ENCODE results near the gene TAF5L. TPM values are rescaled to one million over a fixed set of nuclear protein-coding genes. Genes with fewer than 3 reads are reported as not detected.

Gene TAF5L
- polyA plus RNA-seq, 2 donors: 4.8 to 9.4 TPM

DNA sequence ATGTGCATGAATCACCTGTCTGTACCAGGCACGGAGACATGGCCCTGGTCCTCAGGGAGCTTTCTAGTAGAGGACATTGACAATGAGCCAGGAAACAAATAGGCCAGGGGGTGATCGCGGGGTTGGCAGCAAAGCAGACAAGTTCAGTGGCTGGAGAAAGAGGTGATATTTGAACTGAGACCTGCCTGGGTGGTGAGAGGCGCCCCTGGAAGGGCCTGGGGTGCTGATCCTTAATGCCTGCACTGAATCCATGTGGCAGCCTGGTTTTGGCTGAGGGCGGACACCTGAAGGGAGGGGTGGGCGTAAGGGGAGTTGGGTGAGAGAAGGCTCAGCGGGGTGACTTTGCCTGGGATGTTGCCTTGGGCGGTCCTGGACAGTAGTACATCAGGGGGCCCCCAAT, 36.0 kb upstream of the TAF5L start:
- 93% methylated on average over 8 of the region's 8 CpGs for WGBS, 2 donors
- Histone ChIP-seq H3K4me3 (ENCODE audit: low read depth in 1 of 2, low read length in 2 of 2) (no peak overlapping the region), H3K27me3 (ENCODE audit: control insufficient read depth in 1 of 2, insufficient read depth in 2 of 2, low read length in 2 of 2) (no peaks in the 10 kb centered on the region), H3K4me1 (ENCODE audit: control insufficient read depth in 2 of 2, insufficient read depth in 2 of 2, low read length in 1 of 2) (peaks cover 0 to 7% of the 10 kb centered on the region in 2 donors), H3K9me3 (ENCODE audit: control insufficient read depth in 2 of 2, insufficient read depth in 1 of 2, low read depth in 1 of 2, low read length in 1 of 2) (no peaks in the 10 kb centered on the region), H3K27ac (ENCODE audit: low read depth in 2 of 2, low read length in 1 of 2) (no peak overlapping the region), H3K36me3 (ENCODE audit: control insufficient read depth in 2 of 2, insufficient read depth in 2 of 2, low read length in 1 of 2) (peaks cover 0 to 6% of the 10 kb centered on the region in 2 donors)

DNA sequence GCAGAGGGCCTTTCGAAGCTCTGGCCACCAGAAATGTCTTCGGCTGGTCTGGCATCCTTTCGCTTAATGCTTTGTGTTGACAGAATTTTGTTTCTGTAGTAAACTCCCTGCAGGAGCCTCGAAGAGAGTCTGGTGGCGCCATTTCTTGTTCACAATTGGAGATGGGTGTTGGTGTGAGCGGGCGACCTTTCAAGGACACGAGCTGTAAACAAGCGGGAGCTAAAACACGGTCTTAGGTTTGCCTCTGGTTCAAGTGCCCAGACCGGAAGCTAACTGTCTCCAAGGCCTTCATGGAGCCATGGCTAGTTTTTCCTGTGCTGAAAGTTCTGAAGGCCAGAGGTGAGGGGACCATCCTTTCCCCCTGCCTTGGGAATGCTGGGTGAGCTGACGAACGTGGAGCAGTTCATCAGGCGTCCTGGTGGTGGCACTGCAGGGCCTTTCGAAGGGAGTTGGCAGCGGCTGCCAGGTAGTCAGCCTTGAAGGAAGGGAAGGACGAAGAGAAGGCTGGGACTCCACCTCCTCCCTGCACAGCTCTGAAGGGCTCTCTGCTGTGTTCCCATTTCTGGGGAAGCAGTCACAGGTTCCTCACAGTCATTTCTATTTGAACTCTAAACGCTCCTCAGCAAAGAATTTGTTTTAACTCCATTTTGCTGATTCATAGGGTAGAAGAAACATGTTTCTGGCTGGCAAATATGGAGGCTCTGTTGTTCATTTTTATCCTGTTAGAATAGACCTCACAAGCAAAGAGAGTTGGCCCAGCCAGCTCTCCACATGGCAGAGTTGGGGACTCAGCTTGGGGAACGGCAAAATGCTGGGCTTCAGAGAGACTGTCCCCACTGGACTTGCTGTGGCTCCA, 35.3 kb upstream of the TAF5L start:
- Histone ChIP-seq H3K4me3 (ENCODE audit: low read depth in 1 of 2, low read length in 2 of 2) (no peak overlapping the region), H3K36me3 (ENCODE audit: control insufficient read depth in 2 of 2, insufficient read depth in 2 of 2, low read length in 1 of 2) (peaks cover under 1 to 6% of the 10 kb centered on the region in 2 donors), H3K9me3 (ENCODE audit: control insufficient read depth in 2 of 2, insufficient read depth in 1 of 2, low read depth in 1 of 2, low read length in 1 of 2) (no peaks in the 10 kb centered on the region), H3K27me3 (ENCODE audit: control insufficient read depth in 1 of 2, insufficient read depth in 2 of 2, low read length in 2 of 2) (no peaks in the 10 kb centered on the region), H3K27ac (ENCODE audit: low read depth in 2 of 2, low read length in 1 of 2) (no peak overlapping the region), H3K4me1 (ENCODE audit: control insufficient read depth in 2 of 2, insufficient read depth in 2 of 2, low read length in 1 of 2) (peaks cover 0 to 7% of the 10 kb centered on the region in 2 donors)
- 51 to 54% methylated on average over 19 of the region's 19 CpGs for WGBS, 2 donors

DNA sequence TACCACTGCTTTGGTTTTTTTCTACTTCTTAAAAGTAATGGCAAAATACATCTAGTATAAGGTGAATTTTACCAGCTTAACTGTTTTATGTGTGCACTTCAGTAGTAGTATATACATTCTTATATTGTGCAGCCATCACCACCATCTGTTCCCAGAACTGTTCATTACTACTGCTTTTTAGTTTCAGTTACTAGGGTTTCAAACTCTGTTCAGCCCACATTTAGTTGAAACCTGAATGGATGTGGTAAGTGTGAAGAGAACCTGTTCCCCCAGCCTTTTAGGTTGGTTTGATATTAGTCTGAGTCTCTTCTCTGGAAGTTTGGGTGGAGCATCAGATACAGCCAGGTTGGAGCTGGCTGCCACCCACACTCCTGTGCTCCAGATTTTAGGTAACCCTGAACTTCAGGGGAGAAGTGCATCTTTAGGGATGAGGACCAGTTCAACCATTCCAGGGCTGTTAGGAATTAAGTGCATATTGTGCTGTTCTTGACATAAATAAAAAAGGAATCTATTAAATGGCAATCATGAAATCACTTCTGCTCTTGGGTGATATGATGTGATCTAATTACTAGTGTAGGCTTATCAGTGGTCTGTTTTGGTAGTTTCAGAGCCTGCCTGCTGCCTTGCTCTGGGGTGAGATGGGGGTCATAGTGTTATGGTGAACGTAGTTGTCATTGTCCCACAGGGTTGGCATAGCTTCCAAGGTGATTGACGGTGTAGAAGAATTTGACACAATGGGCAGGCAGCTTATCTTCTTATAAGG, 32.3 kb upstream of the TAF5L start:
- H3K36me3 ChIP-seq (ENCODE audit: control insufficient read depth in 2 of 2, insufficient read depth in 2 of 2, low read length in 1 of 2): peaks cover 8 to 13% of the 10 kb centered on the region in 2 donors
- no peaks in the 10 kb centered on the region for H3K4me1 ChIP-seq (ENCODE audit: control insufficient read depth in 2 of 2, insufficient read depth in 2 of 2, low read length in 1 of 2)
- whole genome bisulfite sequencing, 2 donors: 94 to 99% methylated on average over 2 of the region's 2 CpGs
- H3K27ac ChIP-seq (ENCODE audit: low read depth in 2 of 2, low read length in 1 of 2): no peak overlapping the region
- no peak overlapping the region for H3K4me3 ChIP-seq (ENCODE audit: low read depth in 1 of 2, low read length in 2 of 2)
- H3K9me3 ChIP-seq (ENCODE audit: control insufficient read depth in 2 of 2, insufficient read depth in 1 of 2, low read depth in 1 of 2, low read length in 1 of 2): no peaks in the 10 kb centered on the region
- no peaks in the 10 kb centered on the region for H3K27me3 ChIP-seq (ENCODE audit: control insufficient read depth in 1 of 2, insufficient read depth in 2 of 2, low read length in 2 of 2)

DNA sequence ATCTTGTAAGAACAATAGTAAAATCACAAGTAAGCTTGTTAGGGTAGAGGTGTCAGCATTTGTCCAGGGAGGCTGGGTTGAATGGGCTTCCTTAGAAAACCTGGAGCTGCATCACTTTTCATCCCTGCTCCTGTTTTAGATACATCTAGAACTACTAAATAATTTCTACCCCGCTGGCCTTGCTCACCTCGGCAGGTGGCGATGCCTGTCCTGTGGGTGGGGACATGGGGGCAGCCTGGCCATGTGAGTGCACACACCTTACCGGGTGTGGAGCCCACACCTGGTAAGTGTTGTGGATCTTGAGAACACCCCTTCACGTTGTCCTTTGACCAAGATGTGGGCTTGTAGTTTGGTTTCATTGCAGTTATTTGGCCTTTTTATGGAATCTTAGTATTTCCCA, 29.9 kb upstream of the TAF5L start:
- Histone ChIP-seq H3K36me3 (ENCODE audit: control insufficient read depth in 2 of 2, insufficient read depth in 2 of 2, low read length in 1 of 2) (peaks cover 10 to 18% of the 10 kb centered on the region in 2 donors), H3K27me3 (ENCODE audit: control insufficient read depth in 1 of 2, insufficient read depth in 2 of 2, low read length in 2 of 2) (no peaks in the 10 kb centered on the region), H3K9me3 (ENCODE audit: control insufficient read depth in 2 of 2, insufficient read depth in 1 of 2, low read depth in 1 of 2, low read length in 1 of 2) (no peaks in the 10 kb centered on the region), H3K4me1 (ENCODE audit: control insufficient read depth in 2 of 2, insufficient read depth in 2 of 2, low read length in 1 of 2) (no peaks in the 10 kb centered on the region), H3K27ac (ENCODE audit: low read depth in 2 of 2, low read length in 1 of 2) (no peak overlapping the region), H3K4me3 (ENCODE audit: low read depth in 1 of 2, low read length in 2 of 2) (no peak overlapping the region)
- WGBS, 2 donors: 86 to 87% methylated on average over 5 of the region's 5 CpGs

DNA sequence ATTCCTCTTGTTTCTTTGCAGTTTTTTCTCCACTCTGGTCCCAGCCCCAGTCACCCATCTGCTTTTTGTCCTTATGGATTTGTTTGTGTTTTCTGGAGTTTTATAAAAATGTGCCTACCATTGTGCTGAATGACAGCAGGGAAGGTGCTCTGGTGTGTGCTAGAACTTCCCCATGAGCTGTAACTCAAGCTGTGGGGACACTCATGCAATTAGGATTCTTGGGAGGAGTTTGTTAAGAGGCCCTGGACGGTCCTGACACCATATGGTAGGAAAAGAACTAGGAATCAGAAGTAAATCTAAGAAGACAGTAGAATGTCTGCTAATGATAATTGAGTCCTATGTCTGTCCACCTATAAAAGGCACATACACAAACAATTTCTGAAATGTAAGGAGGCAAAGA, 27.5 kb upstream of the TAF5L start:
- H3K27me3 ChIP-seq (ENCODE audit: control insufficient read depth in 1 of 2, insufficient read depth in 2 of 2, low read length in 2 of 2): no peaks in the 10 kb centered on the region
- H3K4me1 ChIP-seq (ENCODE audit: control insufficient read depth in 2 of 2, insufficient read depth in 2 of 2, low read length in 1 of 2): no peaks in the 10 kb centered on the region
- no peak overlapping the region for H3K27ac ChIP-seq (ENCODE audit: low read depth in 2 of 2, low read length in 1 of 2)
- 71 to 78% methylated on average over 1 of the region's 1 CpG for WGBS, 2 donors
- no peak overlapping the region for H3K4me3 ChIP-seq (ENCODE audit: low read depth in 1 of 2, low read length in 2 of 2)
- peaks cover 14 to 17% of the 10 kb centered on the region in 2 donors for H3K36me3 ChIP-seq (ENCODE audit: control insufficient read depth in 2 of 2, insufficient read depth in 2 of 2, low read length in 1 of 2)
- H3K9me3 ChIP-seq (ENCODE audit: control insufficient read depth in 2 of 2, insufficient read depth in 1 of 2, low read depth in 1 of 2, low read length in 1 of 2): no peaks in the 10 kb centered on the region

DNA sequence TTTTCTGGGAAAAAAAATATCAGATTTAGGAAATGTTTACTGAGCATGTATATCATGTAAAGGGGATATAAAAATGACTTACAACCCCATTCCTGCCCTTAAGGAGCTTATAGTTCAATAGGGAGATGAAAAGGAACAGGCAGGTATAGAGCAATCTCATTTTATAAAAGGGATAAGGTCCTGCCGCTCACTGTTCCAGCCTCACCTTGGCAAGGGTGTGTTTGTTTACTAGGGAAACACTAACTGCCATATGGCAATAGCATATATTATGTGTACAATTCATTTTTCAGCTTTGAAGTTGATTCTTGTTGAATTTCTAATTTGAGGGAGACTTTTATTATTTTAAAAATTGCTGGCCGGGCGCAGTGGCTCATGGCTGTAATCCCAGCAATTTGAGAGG, 25.6 kb upstream of the TAF5L start:
- WGBS, 2 donors: 90 to 100% methylated on average over 3 of the region's 3 CpGs
- no peaks in the 10 kb centered on the region for H3K4me1 ChIP-seq (ENCODE audit: control insufficient read depth in 2 of 2, insufficient read depth in 2 of 2, low read length in 1 of 2)
- H3K27ac ChIP-seq (ENCODE audit: low read depth in 2 of 2, low read length in 1 of 2): no peak overlapping the region
- H3K4me3 ChIP-seq (ENCODE audit: low read depth in 1 of 2, low read length in 2 of 2): no peak overlapping the region
- no peaks in the 10 kb centered on the region for H3K9me3 ChIP-seq (ENCODE audit: control insufficient read depth in 2 of 2, insufficient read depth in 1 of 2, low read depth in 1 of 2, low read length in 1 of 2)
- peaks cover 21% of the 10 kb centered on the region in 2 donors for H3K36me3 ChIP-seq (ENCODE audit: control insufficient read depth in 2 of 2, insufficient read depth in 2 of 2, low read length in 1 of 2)
- H3K27me3 ChIP-seq (ENCODE audit: control insufficient read depth in 1 of 2, insufficient read depth in 2 of 2, low read length in 2 of 2): no peaks in the 10 kb centered on the region

DNA sequence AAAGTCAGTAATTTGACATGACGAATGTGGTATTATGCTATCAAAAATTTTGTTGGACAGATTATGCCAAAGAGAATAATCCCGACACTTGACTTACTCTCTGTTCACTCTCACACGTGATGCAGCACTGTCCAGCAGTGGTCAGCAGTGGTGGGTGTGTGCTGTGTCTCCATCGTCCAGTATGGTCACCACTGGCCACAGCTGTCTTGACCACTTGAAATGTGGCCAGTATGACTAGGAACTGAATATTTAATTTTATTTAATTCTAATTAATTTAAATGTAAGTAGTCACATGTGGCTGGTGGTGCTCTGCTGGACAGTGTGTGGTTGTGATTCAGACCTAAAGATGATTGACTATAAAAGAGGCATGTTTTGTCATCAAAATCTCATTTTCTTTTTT, 24.1 kb upstream of the TAF5L start:
- Histone ChIP-seq H3K4me3 (ENCODE audit: low read depth in 1 of 2, low read length in 2 of 2) (no peak overlapping the region), H3K27ac (ENCODE audit: low read depth in 2 of 2, low read length in 1 of 2) (no peak overlapping the region), H3K9me3 (ENCODE audit: control insufficient read depth in 2 of 2, insufficient read depth in 1 of 2, low read depth in 1 of 2, low read length in 1 of 2) (no peaks in the 10 kb centered on the region), H3K4me1 (ENCODE audit: control insufficient read depth in 2 of 2, insufficient read depth in 2 of 2, low read length in 1 of 2) (no peaks in the 10 kb centered on the region), H3K27me3 (ENCODE audit: control insufficient read depth in 1 of 2, insufficient read depth in 2 of 2, low read length in 2 of 2) (no peaks in the 10 kb centered on the region), H3K36me3 (ENCODE audit: control insufficient read depth in 2 of 2, insufficient read depth in 2 of 2, low read length in 1 of 2) (peaks cover 20 to 21% of the 10 kb centered on the region in 2 donors)
- 95% methylated on average over 4 of the region's 4 CpGs for WGBS, 2 donors

DNA sequence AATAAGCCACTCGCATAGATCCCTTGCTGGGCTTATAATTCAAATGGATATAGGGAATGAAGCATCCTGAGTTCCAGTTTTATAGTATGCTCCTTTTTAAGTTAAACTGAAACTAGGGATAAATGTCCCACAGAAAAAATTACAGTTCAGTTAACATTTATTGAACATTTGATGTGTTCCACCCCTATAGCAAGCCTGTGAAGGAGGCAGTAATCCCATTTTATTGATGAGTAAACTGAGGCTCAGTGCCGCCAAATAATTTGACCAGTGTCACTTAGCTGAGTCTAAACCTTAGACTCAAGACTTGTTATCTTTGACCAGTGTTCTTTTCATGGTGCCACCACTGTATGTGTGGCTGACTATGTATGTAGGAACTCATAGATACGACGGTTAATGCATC, 22.5 kb upstream of the TAF5L start:
- no peaks in the 10 kb centered on the region for H3K9me3 ChIP-seq (ENCODE audit: control insufficient read depth in 2 of 2, insufficient read depth in 1 of 2, low read depth in 1 of 2, low read length in 1 of 2)
- WGBS, 2 donors: 97% methylated on average over 4 of the region's 4 CpGs
- no peaks in the 10 kb centered on the region for H3K4me1 ChIP-seq (ENCODE audit: control insufficient read depth in 2 of 2, insufficient read depth in 2 of 2, low read length in 1 of 2)
- H3K4me3 ChIP-seq (ENCODE audit: low read depth in 1 of 2, low read length in 2 of 2): no peak overlapping the region
- peaks cover 20 to 25% of the 10 kb centered on the region in 2 donors for H3K36me3 ChIP-seq (ENCODE audit: control insufficient read depth in 2 of 2, insufficient read depth in 2 of 2, low read length in 1 of 2)
- H3K27me3 ChIP-seq (ENCODE audit: control insufficient read depth in 1 of 2, insufficient read depth in 2 of 2, low read length in 2 of 2): no peaks in the 10 kb centered on the region
- no peak overlapping the region for H3K27ac ChIP-seq (ENCODE audit: low read depth in 2 of 2, low read length in 1 of 2)

DNA sequence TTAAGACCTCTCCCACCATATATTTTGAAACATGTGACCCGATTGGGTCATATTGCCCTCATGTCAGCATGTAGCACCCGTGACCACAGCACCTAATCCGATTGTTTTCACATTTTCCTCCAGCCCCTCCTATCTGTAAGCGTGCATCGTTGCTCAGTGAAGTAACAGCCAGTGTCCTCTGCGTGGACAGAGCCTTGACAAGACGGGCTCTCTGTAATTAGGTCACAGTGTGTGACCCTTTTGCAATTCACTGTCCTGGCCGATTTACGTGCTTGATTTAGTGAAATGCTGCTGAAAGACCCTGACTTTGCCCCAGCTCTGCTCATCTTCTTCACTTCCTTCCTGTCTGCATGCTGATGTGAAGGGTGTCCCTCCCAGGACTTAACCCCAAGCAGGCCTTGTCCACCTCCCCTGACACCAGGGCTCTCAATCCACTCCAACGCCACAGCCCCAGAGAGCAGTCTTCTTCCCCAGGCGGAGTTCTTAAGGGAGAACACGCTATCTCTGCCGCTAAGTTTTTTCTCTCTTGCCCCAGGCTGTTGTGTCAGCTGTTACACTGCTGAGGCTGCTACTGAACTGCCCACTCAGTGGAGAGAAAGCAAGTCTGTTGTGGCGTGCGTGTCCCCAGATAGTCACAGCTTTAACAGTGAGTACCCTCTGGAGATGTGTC, 19.5 kb upstream of the TAF5L start:
- Histone ChIP-seq H3K9me3 (ENCODE audit: control insufficient read depth in 2 of 2, insufficient read depth in 1 of 2, low read depth in 1 of 2, low read length in 1 of 2) (no peaks in the 10 kb centered on the region), H3K27me3 (ENCODE audit: control insufficient read depth in 1 of 2, insufficient read depth in 2 of 2, low read length in 2 of 2) (no peaks in the 10 kb centered on the region), H3K36me3 (ENCODE audit: control insufficient read depth in 2 of 2, insufficient read depth in 2 of 2, low read length in 1 of 2) (peaks cover 19 to 21% of the 10 kb centered on the region in 2 donors), H3K4me1 (ENCODE audit: control insufficient read depth in 2 of 2, insufficient read depth in 2 of 2, low read length in 1 of 2) (peaks cover 3 to 4% of the 10 kb centered on the region in 2 donors), H3K4me3 (ENCODE audit: low read depth in 1 of 2, low read length in 2 of 2) (no peak overlapping the region), H3K27ac (ENCODE audit: low read depth in 2 of 2, low read length in 1 of 2) (no peak overlapping the region)
- WGBS, 2 donors: 94% methylated on average over 15 of the region's 15 CpGs

All from esophagus (tissue), 2 donors.